ENCODE measurements around the gene LTBP2.
A peak's percentile ranks its signal among the peaks of the same experiment; 100 is the strongest.

LTBP2 gene

GRCh38 chr14:74503938-74504335, 108.1 kb downstream of the LTBP2 start:
- no peak for DNase-seq

- no peak for DNase-seq
Observed at GRCh38 chr14:74503291-74503937, 108.6 kb downstream of the LTBP2 start.

GRCh38 chr14:74502236-74503019, 109.6 kb downstream of the LTBP2 start:
- DNase-seq = no peak

GRCh38 chr14:74501691-74502090, 110.3 kb downstream of the LTBP2 start:
- no peak for DNase-seq

- peak in 1 of 2 experiments; percentile 53 for DNase-seq
Observed at GRCh38 chr14:74501135-74501614, 110.9 kb downstream of the LTBP2 start.

GRCh38 chr14:74500417-74501134, 111.5 kb downstream of the LTBP2 start:
- no peak for DNase-seq

- DNase-seq = no peak
Observed at GRCh38 chr14:74495356-74495755, 116.7 kb downstream of the LTBP2 start.

GRCh38 chr14:74493343-74494261, 118.4 kb downstream of the LTBP2 start, which contains the start of gene ISCA2:
Gene ISCA2 (plus strand): TSS chr14:74493765. CDS start chr14:74493775, 10 bp downstream.
- peak; percentile 99 to 100 for DNase-seq

- DNase-seq = no peak
Observed at GRCh38 chr14:74492776-74493342, 119.2 kb downstream of the LTBP2 start, which contains the start of gene NPC2. Gene NPC2 (minus strand): TSS chr14:74493305. CDS start chr14:74493274, 31 bp downstream.

- DNase-seq = no peak
Observed at GRCh38 chr14:74491956-74492775, 119.9 kb downstream of the LTBP2 start.

GRCh38 chr14:74490486-74490885, 121.6 kb downstream of the LTBP2 start:
- DNase-seq = no peak

- no peak for DNase-seq
Observed at GRCh38 chr14:74488786-74489397, 123.1 kb downstream of the LTBP2 start.

GRCh38 chr14:74486164-74486563, 125.9 kb downstream of the LTBP2 start:
- peak; percentile 29 for DNase-seq

GRCh38 chr14:74483321-74483720, 128.7 kb downstream of the LTBP2 start:
- no peak for DNase-seq

GRCh38 chr14:74482571-74482970, 129.5 kb downstream of the LTBP2 start:
- DNase-seq = no peak

- no peak for DNase-seq
Observed at GRCh38 chr14:74480046-74480445, 132.0 kb downstream of the LTBP2 start.

GRCh38 chr14:74478996-74479635, 132.9 kb downstream of the LTBP2 start:
- DNase-seq = no peak

GRCh38 chr14:74476607-74477006, 135.4 kb downstream of the LTBP2 start:
- DNase-seq = no peak

GRCh38 chr14:74476107-74476506, 135.9 kb downstream of the LTBP2 start:
- DNase-seq = no peak

- no peak for DNase-seq
Observed at GRCh38 chr14:74475678-74476077, 136.4 kb downstream of the LTBP2 start.

Measured in NCI-H187 (cell line).